ENCODE measurements around the gene BSCL2.
A peak's percentile ranks its signal among the peaks of the same experiment; 100 is the strongest.
"Not testable (repeated sequence)": the region's sequence is repeated elsewhere in the genome, so short reads cannot be mapped to it uniquely, and the experiment has no call there.

Gene BSCL2

GRCh38 chr11:62682518-62682917 lies 24.7 kb downstream of the BSCL2 start:
- DNase-seq, result no peak

- DNase-seq, result no peak
Measured at GRCh38 chr11:62680825-62681240, 26.4 kb downstream of the BSCL2 start.

DNA sequence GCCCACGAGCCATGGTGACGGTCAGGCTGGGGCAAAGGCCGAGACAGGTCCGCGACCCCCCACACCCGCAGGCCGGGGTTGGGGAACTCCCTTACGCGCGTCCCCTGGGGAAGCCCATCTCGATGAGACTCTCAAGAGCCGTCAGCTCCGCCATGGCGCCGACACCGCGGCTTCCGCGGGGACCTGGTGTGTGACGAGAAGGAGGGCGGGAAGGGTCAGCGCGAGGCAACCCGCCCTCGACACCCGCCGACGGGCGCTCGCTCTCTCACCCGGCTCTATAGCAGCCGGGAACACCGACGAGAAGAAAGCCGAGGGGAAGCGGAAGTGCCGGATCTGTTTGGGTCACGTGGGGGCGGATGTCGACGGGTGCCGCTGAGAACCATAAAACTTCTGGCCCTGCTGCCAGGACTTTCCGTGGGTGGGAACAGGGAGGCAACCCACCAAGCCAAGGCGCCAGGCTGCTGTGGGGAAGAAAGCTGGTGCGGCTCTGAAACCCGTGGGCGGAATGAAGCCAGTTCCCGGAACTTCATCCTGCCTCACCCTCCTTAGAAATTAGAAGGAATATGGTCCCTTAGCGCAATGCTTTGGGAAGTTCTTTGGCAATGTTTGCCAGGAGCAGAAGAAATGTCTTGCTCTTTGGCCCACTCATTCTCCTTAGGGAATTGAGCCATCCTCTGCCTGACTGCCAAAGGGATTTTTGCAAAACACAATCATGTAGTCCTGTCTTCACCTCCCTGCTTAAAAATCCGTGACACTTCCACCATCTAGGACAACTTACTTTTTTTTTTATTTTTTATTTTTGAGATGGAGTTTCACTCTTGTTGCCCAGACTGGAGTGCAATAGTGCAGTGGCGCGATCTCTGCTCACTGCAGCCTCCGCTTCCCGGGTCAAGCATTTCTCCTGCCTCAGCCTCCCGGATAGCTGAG lies 28.2 kb downstream of the BSCL2 start, which contains the start of gene UBXN1:
UBXN1 (minus strand) TSS at position 304 of the 927 bp plus-strand sequence; CDS start at position 154, 150 bp downstream.
- DNase-seq, result peak; percentile 78 to 82

DNA sequence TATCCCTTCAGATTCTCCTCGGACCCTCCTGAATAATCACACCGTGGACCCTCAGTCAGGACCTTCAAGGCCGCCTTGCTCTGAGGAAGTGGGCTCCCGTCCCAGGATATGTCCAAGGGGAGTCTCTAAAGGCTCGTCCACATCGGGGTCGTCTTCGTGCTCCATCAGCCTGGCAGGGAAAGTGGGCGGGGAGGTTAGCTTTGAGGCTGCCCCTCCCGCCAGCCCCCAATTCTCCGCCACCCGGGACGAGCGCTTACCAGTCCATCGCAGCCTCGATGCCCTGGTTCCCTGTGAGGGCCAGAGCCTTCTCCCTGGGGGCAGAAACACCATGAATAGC lies 28.8 kb downstream of the BSCL2 start:
- DNase-seq, result no peak

- no peak for DNase-seq
Measured at GRCh38 chr11:62677714-62678113, 29.5 kb downstream of the BSCL2 start.

DNA sequence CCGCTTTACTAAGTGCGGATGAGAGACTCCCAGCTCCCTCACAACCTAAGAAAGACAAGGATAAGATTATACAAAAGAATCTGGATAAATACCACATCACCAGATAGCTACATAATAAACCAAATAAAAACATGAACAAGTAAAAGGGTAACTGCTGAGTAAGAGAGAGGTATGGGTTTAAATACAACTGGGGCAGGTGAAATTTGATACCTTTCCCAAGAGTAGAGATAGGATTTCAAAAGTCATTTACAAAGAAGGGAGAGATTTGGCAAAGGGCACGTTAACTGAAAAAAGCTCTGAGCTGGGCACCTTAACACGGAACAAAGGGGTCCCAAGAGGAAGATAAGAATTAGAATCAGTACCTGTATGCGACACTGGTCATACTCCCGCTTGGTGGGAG lies 30.1 kb downstream of the BSCL2 start:
- DNase-seq, result no peak

DNA sequence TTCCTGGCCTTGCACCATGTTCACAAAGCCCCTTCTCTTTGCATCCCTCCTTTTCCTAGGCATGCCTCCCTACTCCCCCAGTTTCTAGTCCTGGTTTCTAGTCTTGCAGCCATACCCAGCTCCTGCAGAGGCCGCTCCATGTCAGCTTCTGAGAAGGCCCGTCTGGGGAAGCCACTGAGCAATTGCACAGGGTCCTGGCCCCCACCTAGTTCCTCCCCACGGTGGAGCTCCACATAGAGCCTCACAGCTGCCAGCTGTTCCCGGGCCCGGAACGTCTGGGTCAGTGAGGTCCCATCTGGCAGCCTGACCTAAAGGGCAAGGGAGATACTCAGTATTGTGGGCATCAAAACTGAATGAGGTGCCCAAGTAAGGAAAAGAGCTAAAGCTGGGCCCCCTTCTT lies 30.5 kb downstream of the BSCL2 start:
- DNase-seq, result no peak

- DNase-seq, result not testable (repeated sequence)
Measured at GRCh38 chr11:62675415-62675814, 31.8 kb downstream of the BSCL2 start.

- no peak for DNase-seq
Measured at GRCh38 chr11:62673196-62673525, 34.1 kb downstream of the BSCL2 start.

DNA sequence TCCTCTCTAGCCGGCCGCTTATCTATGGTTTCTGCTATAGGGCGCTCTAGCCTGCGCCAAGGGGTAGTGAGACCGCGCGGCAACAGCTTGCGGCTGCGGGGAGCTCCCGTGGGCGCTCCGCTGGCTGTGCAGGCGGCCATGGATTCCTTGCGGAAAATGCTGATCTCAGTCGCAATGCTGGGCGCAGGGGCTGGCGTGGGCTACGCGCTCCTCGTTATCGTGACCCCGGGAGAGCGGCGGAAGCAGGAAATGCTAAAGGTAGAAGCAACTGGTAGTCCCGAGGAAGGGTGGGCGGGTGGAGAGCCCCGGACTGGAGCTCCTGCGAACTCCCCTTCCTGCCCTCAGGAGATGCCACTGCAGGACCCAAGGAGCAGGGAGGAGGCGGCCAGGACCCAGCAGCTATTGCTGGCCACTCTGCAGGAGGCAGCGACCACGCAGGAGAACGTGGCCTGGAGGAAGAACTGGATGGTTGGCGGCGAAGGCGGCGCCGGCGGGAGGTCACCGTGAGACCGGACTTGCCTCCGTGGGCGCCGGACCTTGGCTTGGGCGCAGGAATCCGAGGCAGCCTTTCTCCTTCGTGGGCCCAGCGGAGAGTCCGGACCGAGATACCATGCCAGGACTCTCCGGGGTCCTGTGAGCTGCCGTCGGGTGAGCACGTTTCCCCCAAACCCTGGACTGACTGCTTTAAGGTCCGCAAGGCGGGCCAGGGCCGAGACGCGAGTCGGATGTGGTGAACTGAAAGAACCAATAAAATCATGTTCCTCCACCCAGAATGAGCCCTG lies 35.4 kb downstream of the BSCL2 start, which contains the start of the genes LBHD1 and UQCC3:
LBHD1 (minus strand) TSS at position 660 of the 782 bp plus-strand sequence. CDS start 2,236 bp downstream, outside the sequence.
UQCC3 (plus strand) TSS at position 66 of the 782 bp plus-strand sequence; CDS start at position 139, 73 bp downstream.
- peak; percentile 64 to 69 for DNase-seq

DNA sequence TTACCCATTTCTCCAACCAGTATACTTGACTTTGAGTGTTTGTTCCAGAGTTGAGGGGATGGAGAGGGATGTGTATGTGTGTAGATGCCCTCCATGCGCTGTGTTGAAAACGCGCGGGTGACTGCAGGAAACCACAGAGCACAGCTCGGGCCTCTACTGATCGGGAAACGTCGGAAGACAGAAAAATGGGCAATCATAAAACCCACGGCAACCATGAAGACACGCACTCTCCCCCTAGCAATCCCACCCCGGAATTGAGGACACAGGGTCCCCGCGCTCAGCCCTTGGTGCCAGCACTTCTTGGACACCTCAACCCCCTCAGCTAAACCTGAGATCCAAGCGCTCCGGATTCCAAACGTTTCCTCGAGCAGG lies 36.0 kb downstream of the BSCL2 start:
- no peak for DNase-seq

DNA sequence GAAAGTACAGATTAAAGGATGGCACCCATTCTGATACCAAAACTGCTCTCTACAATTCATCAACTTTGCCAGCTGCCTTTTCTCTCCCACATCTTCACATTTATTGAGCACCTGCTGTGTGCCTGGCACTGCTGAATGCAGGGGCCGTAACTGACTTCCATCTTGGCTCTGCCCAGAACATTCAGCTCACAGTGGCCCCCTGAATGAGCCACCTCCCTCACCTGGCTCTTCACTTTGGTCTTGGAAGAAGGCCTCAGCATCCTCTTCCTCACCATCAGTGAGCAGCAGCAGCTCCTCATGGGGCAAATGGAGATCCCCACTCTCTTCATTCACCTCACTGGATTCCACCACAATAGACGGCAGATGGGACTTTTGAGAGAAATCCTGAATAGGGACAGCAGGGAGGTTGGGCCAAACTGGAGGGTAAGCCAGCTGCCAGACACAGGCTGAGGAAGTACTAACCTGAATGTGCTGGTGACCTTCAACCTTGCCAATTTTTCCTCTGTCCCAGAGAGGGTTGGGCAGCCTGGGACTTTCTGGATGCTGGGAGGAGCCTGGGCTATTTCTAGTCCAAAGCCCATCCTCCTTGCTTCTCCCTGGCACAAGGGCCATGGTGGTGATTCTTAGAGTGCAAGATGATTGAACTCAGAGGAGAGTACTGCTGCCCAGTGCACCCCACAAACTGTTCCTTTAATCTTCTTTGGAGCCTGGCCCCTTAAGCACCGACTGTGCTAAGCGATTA lies 37.6 kb downstream of the BSCL2 start:
- DNase-seq, result no peak

GRCh38 chr11:62667460-62667859 lies 39.8 kb downstream of the BSCL2 start:
- no peak for DNase-seq

DNA sequence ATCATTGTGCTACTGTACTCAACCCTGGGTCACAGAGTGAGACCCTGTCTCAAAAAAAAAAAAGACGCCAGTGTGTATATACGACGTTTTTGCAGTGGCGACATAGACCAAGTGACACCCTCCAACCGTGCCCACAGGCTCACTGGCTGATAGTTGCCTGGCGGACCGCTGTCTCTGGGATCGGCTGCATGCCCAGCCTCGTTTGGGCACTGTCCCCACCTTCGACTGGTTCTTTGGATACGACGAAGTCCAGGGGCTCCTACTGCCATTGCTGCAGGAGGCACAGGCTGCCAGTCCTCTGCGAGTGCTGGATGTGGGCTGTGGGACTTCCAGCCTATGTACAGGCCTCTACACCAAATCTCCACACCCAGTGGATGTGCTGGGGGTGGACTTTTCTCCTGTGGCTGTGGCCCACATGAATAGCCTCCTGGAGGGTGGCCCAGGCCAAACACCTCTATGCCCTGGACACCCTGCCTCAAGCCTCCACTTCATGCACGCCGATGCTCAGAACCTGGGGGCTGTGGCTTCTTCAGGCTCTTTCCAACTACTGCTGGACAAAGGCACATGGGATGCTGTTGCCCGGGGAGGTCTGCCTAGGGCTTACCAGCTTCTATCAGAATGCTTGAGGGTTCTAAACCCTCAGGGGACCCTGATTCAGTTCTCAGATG lies 40.8 kb downstream of the BSCL2 start:
- no peak for DNase-seq

DNA sequence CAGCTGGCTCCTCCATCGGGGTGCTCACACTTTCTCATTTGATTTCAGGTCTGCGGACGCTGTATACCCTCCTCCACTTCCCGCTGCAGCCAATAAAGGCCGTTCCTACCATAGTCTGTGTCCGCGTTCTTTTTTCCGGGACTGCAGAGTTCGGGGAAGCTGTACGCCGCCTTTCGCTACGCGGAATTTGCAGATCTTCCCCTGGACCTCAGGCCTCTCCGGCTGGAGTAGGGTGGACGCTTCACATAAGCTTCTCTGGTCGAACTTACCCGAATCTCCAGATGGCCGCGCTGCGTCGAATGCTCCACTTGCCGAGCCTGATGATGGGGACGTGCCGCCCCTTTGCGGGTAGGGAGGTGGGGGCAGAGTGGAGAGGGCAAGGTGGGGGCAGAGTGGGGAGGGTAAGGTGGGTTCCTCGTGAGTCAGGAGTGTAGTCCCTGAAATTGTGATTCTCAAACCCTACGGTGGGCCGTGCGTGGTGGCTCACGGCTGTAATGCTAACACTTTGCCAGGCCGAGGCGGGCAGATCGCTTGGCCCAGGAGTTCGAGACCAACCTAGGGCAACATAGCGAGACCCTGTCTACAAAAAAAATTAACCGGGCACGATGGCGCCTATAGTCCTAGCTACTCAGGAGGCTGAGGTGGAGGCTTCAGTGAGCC lies 41.5 kb downstream of the BSCL2 start:
- peak; percentile 59 to 65 for DNase-seq

GRCh38 chr11:62665075-62665598 lies 42.1 kb downstream of the BSCL2 start, which contains the start of the genes C11orf98 and CSKMT:
Gene C11orf98, minus strand, starts transcription at chr11:62665210. Its CDS starts 41 bp downstream, at chr11:62665169.
Gene CSKMT, plus strand, starts transcription at chr11:62665312. Its CDS starts 568 bp downstream, at chr11:62665880.
- peak; percentile 93 to 94 for DNase-seq

DNA sequence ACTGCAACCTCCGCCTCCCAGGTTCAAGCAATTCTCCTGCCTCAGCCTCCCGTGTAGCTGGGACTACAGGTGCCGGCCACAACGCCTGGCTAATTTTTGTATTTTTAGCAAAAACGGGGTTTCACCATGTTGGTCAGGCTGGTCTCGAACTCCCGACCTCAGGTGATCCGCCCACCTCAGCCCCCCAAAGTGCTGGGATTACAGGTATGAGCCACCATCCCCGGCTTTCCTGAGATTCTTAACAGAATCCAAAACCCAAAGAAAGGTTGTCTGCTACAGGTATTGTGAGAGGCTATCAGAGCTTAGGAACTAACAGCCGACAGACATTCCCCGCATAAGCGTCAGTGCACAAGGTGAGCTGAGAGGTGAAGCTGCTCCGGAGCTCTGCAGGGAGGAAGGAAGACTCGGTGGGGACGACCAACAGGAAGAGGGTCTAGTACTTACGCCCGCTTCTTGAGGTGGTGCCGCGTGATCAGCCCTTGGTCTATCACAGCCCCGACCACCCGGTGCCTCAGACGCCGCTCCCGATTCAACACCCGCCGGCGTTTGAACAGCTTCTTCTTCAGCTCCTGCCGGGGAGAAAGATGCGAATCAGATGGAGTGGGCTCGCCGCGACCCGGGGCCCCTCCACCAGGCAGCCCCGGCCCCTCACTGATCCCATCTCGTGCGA lies 42.7 kb downstream of the BSCL2 start:
- DNase-seq, result peak; percentile 33 to 38

- DNase-seq, result no peak
Measured at GRCh38 chr11:62656796-62657429, 50.3 kb downstream of the BSCL2 start.

GRCh38 chr11:62654297-62654696 lies 52.9 kb downstream of the BSCL2 start:
- no peak for DNase-seq
